Coronary artery (tissue), 2 donors: ENCODE measurements around the gene PRKN.

Experiments
- DNase-seq: peaks from one replicate; pipeline ENCODE4 v3.0.0-alpha.2; 2017; ENCODE audit warnings: low spot score
- H3K27ac ChIP-seq, 2 donors: fragments of 200-600 bp; sonication (generic); one replicate each; pipeline ENCODE4 v1.5.1; 2016 to 2019
- H3K4me3 ChIP-seq: fragments of 200-600 bp; sonication (generic); 2 replicates; pipeline ENCODE4 v1.5.1; 2016; ENCODE audit warnings: mild to moderate bottlenecking, moderate library complexity
- CTCF ChIP-seq: fragments of 200-600 bp; sonication (generic); IDR thresholded peaks from one replicate; pipeline ENCODE4 v1.5.1; 2019; ENCODE audit warnings: antibody characterized with exemption

PRKN gene

GRCh38 chr6:161526794-161527193 lies 1200.8 kb downstream of the PRKN start:
- DNase-seq = no peak
- TF ChIP-seq CTCF = no peak
- H3K27ac ChIP-seq = no peak overlapping the region
- no peak overlapping the region for H3K4me3 ChIP-seq

GRCh38 chr6:161523362-161523761 lies 1204.2 kb downstream of the PRKN start:
- no peak for TF ChIP-seq CTCF
- no peak for DNase-seq
- Histone ChIP-seq H3K4me3 (no peak overlapping the region), H3K27ac (no peak overlapping the region)

GRCh38 chr6:161522276-161522675 lies 1205.3 kb downstream of the PRKN start:
- H3K27ac ChIP-seq = no peak overlapping the region
- TF ChIP-seq CTCF = no peak
- no peak for DNase-seq
- H3K4me3 ChIP-seq = no peak overlapping the region

GRCh38 chr6:161511447-161512095 lies 1216.0 kb downstream of the PRKN start:
- TF ChIP-seq CTCF = no peak
- Histone ChIP-seq H3K27ac (no peak overlapping the region), H3K4me3 (no peak overlapping the region)
- DNase-seq = no peak

- Histone ChIP-seq H3K4me3 (no peak overlapping the region), H3K27ac (no peak overlapping the region)
- no peak for TF ChIP-seq CTCF
- DNase-seq = no peak
Measured at GRCh38 chr6:161508341-161508740, 1219.2 kb downstream of the PRKN start.

GRCh38 chr6:161507375-161507774 lies 1220.2 kb downstream of the PRKN start:
- TF ChIP-seq CTCF = no peak
- no peak overlapping the region for H3K4me3 ChIP-seq
- H3K27ac ChIP-seq = no peak overlapping the region
- DNase-seq = no peak

- no peak overlapping the region for H3K27ac ChIP-seq
- DNase-seq = no peak
- H3K4me3 ChIP-seq = no peak overlapping the region
- no peak for TF ChIP-seq CTCF
Measured at GRCh38 chr6:161503570-161503969, 1224.0 kb downstream of the PRKN start.
